Breast epithelium (tissue), 3 donors: Measurements from ENCODE around the gene SNRK.

Experiments used
- CTCF ChIP-seq, 3 donors: fragments of 450-650 bp; IDR thresholded peaks; one replicate each; pipeline ENCODE4 v1.5.1; 2016 to 2017; ENCODE audit warnings: antibody characterized with exemption in 3 of 3, mild to moderate bottlenecking in 3 of 3, moderate library complexity in 3 of 3
- POLR2A ChIP-seq: fragments of 450-650 bp; IDR thresholded peaks from one replicate; pipeline ENCODE4 v1.6.1; 2016; ENCODE audit warnings: antibody characterized with exemption, mild to moderate bottlenecking, moderate library complexity

GRCh38 chr3:43296565-43296964 lies 10.2 kb downstream of the SNRK start:
- TF ChIP-seq CTCF (IDR thresholded peaks at IDR 0.05) (no peak), POLR2A (no peak)
